HG03354 (cell line): ENCODE measurements around the gene FREM2.

ENCODE experiments used
- ATAC-seq: cut with Tn5 transposase; IDR thresholded peaks from one replicate; pipeline ENCODE4 v1.9.1; 2021; ENCODE audit warnings: mild to moderate bottlenecking; ENCODE audit not compliant: unreplicated experiment, poor library complexity, severe bottlenecking

Gene FREM2

DNA sequence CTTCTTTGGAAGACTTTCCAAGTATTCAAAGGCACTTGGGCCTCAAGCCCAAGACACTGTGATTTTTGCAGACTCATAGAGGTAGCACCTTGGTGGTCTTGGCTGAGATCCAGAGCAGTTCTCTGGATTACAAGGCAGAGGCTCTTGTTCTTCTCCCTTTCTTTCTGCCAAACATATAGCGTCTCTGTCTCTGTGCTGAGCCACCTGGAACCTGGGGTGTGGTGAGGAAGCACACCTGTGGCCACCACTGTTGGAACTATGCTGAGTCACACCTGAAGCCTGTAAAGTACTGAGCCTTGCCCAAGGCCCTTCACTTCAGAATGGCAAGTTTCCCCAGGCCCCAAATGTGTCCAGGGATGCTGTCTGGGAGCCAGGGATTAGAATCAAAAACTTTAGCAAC is 127.5 kb downstream of the FREM2 start:
- no peak for ATAC-seq

DNA sequence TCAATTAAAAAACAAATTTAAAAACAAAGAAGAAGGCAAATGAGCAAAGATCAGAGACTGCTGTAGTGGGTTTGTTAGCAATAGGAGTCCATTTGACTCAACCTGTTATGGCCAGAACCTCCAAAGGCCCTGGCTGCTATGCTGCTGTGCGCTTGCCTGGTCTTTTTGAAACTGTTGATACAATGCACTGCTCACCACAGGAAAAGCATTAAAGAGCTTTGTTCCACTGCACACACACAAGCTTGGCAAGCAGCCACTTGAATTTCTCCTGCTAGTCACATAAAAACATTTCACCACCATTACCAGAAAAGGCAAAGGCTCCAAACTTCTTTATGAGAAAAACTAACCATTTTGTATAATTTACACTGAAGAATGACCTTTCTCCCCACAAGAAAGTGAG is 132.2 kb downstream of the FREM2 start:
- no peak for ATAC-seq

DNA sequence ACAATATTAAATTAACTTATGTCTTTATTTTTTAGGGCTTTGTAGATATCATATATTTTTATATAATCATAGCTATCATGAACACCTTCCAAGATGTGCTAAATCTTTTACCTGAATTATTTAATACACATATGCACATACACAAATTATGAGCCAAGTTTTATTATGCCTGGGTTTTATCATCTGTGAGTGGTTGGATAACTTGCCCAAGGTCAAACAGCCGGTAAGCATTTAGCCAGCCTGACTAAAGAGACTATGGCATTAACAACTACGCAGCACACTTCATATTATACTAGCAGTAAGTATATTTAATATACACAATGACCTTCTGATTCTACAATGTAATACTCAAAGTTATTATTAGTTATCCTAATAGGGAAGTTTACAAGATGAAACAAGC is 132.7 kb downstream of the FREM2 start:
- no peak for ATAC-seq

DNA sequence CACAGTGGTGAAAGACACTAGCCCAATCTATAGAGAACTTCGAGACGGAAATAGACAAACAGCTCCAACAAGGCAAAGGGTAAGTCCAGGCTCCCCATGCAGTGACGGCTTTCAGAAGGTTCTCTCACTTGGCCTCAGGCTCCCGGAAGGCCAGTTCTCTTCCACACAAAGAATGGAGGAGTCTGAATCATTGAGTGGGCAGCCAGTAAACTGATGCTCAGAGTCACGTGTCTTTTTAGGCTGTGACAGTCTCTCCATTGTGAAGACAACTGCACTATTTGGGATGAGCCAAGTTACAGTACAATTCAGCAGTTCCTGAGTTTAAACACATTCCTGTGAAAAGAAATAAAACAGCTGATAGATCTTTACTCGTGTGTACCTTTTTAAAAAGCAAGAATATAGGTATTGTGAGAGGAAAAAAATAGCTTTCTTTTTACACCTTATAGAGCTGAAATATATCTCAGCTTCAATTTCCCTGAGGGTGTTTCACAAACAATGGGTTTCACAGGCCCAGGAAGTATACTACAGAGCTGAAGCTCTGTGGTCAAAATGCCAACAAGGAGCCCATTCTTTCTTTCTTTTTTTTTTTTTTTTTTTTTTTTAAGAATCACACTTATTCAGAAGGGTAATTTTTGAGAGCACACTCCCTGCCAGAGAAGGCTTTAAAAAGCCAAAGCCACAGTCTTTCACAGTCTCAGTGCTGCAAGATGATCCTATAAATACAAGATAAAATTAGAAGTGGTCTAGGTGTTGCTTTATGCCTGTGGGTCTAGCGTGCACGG is 135.1 kb downstream of the FREM2 start:
- ATAC-seq = no peak

DNA sequence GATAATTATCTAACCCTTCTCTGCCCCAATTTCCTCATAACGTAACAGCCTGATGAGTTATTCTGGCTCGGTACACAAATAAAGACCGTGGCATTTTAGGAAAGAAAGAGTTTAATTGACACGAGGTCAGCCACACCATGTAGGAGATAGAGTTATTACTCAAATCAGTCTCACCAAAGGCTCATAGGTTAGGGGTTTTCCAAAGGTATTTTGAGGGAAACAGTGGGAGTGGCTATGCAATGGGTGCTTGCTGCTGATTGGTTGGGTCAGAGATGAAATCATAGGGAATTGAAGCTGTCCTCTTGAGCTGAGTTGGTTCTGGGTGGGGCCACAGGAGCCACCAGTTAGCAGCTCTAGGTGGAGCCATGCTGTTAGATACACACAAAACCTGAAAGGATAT is 137.5 kb downstream of the FREM2 start:
- no peak for ATAC-seq

DNA sequence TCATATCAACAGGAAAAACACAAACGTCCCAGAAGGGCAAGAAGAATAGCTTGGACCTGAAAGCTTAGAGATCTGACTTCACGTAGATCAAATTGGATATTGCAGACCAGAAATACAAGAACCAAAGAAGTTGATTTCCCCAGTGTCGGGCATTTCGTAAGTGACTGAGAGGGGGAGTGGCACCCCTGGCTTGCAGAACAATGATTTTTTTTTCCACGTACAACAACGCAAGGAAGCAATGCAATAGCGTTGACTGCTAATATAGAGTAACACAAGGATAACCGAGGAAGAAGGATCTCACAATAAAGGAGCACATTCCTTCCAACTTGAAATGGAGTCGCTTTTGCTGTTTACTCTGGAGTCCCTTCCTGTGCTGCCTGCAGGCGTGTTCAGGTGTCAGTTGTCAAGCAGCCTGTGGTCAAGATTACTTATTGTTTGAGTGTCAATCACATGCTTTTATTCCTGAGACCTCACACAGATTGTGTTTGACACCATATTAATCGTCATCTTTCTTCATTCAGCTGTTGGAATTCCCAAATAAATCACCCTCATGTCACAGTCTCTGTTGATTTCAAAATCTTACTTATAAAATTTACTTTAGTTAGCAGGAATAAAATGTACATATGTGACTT is 139.4 kb downstream of the FREM2 start:
- no peak for ATAC-seq

DNA sequence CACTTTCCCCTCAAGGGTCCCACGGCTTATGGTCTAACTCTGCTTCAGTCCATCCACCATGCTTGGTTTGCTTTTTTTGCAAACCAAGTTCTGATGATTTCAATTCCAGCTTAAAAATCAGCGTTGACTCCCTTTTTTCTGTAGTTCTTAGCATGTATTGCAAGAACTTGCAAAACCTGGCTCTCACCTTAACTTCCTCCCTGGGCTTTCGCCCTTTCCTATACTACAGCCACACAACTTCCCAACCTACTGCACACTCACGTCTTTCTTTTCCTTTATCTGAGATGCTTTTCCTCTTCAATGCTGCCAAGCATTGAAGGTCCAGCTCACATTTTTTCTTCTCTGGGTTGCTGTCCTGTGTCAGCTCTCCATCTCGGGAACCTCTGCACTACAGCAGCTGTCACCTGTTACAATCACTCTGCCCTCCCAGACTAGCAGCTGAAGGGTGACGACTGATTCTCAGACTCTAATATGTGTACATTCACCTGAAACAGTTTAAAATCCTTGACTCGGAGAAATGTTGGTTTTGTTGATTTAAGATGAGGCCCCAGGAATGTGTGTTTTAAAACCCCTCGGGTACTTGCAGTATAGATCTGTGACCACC is 143.7 kb downstream of the FREM2 start:
- no peak for ATAC-seq

DNA sequence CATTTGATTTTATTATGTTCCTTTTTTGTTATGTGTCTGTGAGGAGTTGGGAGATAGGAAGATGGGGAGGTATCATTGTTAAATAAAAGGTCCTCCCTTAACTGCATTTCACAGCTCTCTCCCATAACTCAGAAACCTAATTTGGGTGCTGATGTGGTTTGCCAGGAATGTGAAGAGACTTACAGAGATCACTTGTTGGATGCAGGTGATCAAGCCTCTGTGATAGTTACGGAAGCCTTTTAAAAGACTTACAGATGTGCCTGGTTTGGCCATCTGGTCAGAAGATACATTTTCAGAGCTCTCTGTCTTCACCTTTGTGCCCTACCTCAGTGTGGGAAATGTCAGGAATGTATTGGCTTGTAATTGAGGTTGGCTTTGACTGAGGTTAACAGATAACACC is 157.7 kb downstream of the FREM2 start:
- no peak for ATAC-seq

DNA sequence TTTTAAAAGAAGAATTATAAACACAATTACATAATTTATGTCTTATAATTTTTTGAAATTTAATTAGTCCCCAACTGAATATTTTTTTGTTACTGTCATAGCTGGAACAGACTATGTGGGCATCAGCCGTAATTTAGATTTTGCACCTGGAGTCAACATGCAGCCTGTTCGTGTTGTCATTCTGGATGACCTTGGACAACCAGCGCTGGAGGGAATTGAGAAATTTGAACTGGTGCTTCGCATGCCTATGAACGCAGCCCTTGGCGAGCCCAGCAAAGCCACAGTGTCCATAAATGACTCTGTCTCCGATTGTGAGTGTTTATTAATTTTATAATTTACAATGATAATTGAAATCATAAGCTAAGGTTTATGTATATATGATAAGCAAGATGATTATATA is 161.5 kb downstream of the FREM2 start:
- no peak for ATAC-seq

DNA sequence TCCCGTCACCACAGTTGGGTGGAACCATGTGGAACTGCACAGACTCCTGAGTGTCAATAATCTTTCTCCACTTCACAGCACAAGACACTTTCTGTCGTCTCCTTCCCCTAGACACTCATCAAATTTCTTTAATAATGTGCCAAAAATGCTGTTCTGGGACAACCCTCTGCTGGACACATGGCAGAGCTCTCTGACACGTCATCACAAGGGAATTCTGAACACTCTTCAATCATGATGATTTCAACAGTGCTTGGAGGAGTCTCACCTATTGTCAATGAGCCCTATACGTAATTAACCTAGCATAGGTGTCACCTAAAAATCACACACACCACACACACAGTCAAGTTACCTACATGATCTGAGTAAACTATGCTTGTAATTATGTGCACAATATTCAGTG is 162.4 kb downstream of the FREM2 start:
- ATAC-seq = no peak

DNA sequence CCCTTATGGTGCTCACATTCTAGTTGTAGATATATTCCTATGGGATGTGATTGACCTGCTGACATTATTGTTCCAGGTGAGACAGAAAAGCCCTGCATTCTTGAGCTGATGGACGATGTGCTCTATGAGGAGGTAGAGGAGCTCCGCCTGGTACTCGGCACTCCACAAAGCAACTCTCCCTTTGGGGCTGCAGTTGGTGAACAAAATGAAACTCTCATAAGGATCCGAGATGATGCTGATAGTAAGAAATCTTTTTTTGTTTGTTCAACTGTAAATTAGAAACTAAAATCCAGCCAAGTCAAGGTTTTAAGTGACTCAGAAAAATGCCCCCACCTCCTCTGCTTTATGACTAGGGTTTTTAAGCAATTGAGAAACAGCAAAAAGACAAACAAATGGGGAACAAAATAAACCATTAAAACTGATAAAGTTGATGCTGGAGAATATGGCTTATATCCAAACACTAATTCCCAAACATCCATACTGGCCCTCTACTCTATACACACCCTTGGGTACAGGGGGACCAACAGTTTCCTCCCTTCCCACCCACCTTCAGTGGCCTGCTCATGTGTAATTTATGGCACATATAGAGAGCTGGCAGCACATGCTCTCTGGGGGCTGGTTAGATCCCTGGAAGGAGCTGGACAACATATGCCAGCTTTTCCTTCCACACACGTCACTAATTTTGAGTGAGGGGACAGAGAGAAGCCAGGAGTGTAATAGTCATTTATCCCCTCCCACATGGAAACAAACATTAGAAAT is 164.2 kb downstream of the FREM2 start:
- peak; percentile 62 for ATAC-seq

DNA sequence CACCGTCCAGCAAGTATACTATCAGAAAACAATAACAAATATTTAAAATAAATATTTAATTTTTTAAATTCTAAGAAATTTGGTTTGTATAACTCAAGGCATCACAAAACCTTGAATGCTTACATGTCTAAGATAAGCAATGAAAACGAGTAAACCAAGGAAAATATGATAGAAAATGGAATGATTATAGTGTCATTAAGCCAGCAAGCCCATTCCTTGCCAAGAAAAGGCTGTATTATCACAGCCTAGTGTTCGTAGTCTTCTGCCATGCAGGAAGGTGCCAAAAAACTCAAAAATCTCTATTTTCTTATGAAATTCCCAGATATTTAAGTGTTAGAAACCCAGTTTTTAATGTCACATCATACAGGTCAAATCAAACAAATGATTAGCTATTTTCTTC is 167.3 kb downstream of the FREM2 start:
- ATAC-seq = no peak

DNA sequence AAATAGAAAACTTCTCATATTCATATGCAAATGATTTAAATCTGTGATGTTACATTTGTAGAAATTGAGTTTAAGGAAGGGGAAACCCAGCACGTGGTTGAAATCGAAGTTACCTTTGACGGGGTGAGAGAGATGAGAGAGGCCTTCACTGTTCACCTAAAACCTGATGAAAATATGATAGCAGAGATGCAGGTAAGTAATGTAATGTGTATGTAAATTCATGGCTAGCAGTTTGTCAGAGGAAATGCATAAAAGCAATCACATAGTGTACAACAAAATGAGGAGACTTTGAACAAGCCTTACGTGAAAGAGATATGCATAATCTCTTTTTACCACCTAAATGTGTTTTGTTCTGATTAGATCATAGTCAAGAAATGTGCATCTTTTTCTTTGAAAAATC is 169.2 kb downstream of the FREM2 start:
- ATAC-seq = no peak

DNA sequence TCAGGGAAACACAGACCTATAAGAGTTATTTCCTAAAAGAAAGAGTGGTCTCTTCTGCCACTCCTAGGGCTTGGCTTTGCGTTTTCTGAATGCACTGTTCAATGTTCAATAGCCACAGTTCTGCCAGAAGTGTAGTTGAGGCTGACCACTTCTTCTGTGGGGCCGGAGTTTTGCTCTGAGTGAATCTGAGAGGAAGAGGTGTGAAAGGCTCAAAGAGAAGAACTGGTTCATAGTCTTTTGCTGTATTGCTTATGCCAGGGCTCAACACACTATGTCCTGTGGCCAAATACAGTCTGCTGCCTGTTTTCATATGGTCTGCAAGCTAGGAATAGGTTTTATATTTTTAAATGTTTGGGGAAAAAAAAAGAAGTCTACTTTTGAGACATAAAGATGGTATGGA is 175.6 kb downstream of the FREM2 start:
- ATAC-seq = no peak

DNA sequence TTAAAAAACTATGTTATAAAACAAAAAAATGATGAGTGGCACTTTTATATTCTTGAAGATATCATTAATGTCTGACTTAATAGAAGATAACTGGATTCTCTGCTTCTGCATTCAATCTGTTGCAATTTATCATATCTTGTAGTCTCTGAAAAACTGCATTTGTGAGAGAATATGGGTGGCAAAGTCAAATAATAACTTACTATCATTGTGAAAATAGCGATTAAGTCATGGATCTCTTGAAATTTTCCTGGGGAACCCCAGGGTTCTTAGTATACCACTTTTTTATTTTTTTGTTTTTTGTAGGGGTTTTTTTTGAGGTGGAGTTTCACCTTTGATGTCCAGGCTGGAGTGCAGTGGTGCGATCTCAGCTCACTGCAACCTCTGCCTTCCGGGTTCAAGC is 176.7 kb downstream of the FREM2 start:
- ATAC-seq = no peak

DNA sequence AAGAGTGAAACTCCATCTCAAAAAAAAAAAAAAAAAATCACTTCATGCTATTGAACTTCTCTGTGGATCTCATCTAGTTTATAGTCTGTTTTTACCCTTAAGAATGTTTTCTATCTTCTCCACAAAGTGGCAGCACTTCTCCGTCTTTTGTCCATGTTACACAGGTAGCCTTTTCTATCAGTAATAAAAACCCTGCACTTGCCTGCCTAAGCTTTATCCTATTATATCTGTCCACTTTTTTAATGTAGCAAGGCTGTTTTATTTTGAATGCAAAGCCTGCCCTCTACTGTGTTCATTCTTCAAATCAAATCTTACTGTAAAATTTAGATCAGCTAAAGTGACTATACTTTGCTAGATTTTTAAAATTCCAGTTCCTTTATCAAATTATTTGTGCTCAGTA is 179.8 kb downstream of the FREM2 start:
- no peak for ATAC-seq

DNA sequence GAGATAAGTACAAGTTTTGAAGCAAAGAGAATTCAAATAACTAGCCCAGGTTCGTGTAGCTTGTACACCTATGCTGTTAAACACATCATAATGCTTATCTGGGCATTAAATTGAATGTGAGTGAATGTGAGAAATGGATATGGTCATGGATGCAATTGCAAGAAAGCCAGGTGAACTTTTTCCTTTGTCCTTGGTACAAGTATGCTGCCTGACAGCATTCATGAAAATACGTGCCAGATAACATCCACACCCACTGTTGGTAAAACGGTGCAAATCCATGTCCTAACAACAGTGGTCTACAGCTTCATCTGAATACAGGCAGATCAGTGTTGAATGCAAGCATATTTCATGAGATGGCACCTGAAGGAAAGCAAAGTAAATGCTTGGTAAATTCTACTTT is 181.5 kb downstream of the FREM2 start:
- no peak for ATAC-seq

DNA sequence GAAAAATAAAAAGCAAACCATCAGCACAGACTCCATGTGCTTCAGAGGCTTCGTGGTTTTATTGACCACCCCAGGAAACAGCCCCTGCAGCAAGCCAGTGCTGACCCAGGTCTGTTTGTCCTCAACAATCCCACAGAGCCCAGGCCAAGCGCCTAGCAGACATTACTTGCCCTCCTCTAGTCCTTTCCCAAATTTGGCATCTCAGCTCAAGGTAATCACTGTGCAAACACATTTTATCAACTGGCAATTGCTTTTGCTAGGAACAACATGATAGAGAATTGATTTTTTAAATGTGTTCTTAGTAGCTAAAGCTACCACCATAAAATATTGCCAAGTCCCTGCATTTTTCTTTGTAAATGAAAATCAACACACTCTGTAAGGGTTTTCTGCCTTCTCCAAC is 182.0 kb downstream of the FREM2 start:
- ATAC-seq = no peak

DNA sequence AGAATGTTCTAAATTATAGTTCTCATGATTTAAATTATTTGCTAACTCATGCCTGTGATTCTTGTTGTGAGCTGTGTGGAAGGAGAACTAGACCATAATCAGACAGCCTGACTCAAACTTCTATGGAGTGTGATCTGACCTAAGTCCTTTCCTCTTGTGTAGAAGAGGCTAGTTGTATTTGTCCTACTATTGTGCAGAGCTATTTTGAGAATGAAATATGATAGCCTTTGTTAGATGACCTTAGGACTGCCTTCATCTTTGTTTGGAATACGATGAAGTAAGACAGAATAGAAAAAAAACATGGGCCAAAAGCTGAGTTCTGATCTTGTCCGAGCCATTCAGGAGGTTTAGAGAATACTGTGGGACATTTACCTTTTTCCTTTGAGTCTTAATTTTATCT is 184.4 kb downstream of the FREM2 start:
- ATAC-seq = no peak

DNA sequence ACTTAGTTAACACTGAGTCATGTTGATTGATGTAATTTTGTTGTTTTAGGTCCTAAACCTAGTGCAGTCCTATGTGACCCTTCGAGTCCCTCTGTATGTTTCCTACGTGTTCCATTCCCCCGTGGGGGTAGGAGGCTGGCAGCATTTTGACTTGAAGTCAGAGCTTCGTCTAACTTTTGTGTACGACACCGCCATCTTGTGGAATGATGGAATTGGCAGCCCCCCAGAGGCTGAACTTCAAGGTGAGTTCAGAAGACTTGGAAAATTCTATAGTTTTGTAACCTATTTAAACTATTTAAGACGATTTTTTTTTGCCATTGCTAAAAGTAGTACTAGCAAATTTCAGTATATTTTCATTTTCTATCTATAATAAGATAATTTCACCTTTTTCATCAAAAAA is 185.8 kb downstream of the FREM2 start:
- peak; percentile 87 for ATAC-seq
